Effector CD8-positive, alpha-beta T cell (primary cell): ENCODE data around the gene DEFB131B.
"Not testable (repeated sequence)": the region's sequence is repeated elsewhere in the genome, so short reads cannot be mapped to it uniquely, and the experiment has no call there.

Experiments used
- DNase-seq: peaks from one replicate; lab custom pipeline; 2025; lab: John Stamatoyannopoulos, UW

The DEFB131B gene

DNA sequence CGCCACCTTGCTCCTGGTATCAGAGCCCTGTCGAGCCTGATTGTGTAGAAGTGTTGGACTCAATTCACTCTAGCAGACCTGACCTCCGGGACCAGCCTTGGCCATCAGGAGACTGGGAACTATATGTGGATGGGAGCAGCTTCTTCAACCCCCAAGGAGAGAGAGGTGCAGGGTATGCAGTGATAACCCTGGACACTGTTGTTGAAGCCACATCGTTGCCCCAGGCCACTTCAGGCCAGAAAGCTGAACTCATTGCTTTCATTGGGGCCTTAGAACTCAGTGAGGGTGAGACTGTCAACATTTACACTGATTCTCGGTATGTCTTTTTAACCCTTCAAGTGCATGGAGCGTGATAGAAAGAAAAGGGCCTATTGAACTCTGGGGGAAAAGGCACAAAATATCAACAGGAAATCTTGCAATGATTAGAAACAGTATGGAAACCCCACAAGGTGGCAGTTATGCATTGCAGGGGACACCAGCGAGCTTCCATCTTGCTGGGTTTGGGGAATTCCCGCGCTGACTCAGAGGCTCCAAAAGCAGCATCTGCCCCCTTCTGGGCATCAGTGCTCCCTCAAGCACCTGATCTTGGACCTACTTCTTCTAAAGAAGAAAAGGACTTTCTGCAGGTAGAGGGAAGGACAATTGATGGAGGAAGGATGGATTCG, 33.2 kb downstream of the DEFB131B start:
- DNase-seq, result not testable (repeated sequence)

DNA sequence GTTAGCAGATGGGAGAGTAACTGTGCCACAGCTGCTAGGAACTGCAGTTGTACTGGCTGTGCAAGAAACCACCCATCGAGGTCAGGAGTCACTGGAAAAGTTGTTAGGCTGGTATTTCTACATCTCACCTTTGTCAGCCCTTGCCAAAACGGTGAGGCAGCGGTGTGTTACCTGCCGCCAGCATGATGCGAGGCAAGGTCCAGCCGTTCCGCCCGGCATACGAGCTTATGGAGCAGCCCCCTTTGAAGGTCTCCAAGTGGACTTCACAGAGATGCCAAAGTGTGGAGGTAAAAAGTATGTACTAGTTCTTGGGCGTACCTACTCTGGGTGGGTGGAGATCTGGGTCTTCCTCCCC, 33.7 kb downstream of the DEFB131B start:
- DNase-seq, result not testable (repeated sequence)

DNA sequence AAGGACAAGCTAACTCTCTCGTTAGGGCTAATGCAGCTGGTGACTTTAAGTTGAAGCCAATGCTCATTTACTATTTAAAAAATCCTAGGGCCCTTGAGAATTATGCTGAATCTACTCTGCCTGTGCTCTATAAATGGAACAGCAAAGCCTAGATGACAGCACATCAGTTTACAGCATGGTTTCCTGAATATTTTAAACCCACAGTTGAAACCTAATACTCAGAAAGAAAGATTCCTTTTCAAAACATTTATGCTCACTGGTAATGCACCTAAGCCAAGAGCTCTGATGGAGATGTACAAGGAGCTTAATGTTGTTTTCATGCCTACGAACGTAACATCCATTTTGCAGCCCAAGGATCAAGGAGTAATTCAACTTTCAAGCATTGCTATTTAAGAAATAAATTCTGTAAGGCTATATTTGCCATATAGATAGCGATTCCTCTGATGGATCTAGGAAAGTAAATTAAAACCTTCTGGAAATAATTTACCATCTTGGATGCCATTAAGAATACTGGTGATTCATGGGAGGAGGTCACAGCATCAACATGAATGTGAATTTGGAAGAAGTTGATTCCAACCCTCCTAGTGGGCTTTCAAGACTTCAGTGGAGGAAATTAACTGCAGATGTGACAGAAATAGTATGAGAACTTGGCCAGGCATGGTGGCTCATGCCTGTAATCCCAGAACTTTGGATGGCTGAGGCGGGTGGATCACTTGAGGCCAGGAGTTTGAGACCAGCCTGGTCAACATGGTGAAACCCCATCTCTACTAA, 35.7 kb downstream of the DEFB131B start:
- no peak for DNase-seq

DNA sequence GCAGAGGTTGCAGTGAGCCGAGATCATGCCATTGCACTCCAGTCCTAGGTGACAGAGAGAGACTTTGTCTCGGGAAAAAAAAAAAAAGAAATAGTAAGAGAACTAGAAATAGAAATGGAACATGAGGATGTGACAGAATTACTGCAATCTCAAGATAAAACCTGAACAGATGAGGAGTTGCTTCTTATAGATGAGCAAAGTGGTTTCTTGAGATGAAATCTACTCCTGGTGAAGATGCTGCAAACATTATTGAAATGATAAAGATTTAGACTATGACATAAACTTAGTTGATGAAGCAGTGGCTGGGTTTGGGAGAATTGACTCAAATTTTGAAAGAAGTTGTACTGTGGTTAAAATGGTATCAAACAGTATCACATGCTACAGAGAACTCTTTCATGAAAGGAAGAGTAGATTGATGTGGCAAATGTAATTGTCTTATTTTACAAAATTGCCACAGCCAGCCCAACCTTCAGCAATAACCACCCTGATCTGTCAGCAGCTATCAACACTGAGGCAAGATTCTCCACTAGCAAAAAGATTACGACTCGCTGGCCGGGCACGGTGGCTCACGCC, 36.5 kb downstream of the DEFB131B start:
- DNase-seq, result no peak

DNA sequence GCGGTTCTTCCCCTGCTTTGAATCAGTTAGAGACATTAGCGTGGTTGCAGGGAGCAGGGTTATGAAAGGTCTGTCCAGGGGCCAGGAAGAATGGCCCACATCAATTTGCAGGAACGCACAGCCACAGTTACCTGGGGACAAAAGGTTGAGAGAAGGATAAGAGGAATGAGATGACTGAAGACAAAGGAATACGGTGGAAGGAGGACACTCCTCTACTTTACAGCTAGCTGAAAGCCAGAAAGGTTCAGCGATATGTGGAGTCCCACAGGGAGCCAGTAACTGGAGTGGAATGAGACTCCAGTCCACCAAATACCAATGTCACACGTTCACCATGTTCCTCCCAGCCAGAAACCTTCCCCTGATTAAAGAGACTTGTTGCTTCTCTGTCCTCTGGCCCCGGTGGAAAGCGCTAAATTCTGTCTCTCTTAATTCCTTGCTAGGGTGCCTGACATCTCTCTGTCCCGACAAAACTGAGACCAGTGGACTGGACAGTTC, 39.4 kb downstream of the DEFB131B start:
- no peak for DNase-seq

DNA sequence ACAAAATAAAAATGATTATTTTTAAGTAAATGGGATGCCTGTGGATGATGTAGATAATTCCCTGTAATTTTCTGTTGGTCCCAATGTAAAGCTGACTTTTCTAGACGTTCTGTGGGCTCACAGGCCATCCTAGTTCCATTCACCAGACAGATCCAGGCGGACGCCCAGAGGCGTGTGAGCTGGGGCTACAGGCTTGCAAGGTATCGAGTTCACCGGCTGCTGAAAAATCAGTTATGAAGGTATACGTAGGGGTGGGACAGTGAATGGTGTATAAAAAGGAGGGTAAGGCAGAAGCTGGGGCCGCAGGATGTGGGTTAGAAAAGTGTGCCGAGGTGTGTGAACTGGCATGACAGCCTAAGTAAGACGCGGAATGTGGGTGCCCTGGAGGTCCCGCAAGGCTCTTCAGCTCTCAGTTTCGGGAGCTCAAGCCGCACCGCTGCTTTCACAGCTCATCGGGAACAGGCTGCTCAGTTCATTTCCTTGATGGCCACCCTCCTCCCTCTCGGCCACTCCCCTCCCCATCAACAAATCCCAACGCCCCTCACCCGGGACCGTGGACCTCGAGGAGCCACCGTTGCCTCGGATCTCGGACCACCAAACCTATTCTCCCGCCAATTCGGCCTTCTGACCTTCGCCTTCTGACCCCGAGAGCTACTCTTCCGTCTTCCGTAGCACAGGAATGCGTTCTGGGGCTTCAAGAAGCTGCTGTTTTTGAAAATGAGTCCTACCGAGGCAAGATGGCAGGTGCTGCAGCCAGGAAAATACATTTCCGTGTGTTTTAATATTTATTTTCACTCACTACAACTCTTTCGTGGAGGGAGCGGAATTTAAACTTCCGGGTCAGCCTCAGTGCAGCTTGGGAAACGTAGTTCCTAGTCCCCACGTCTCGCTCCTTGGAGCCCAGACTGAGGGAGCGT, 49.8 kb downstream of the DEFB131B start, which contains the start of gene XNDC1N:
TSS of gene XNDC1N (minus strand) at position 775 of the 917 bp plus-strand sequence. CDS start 5,241 bp downstream, outside the sequence.
- DNase-seq, result peak; percentile 65

DNA sequence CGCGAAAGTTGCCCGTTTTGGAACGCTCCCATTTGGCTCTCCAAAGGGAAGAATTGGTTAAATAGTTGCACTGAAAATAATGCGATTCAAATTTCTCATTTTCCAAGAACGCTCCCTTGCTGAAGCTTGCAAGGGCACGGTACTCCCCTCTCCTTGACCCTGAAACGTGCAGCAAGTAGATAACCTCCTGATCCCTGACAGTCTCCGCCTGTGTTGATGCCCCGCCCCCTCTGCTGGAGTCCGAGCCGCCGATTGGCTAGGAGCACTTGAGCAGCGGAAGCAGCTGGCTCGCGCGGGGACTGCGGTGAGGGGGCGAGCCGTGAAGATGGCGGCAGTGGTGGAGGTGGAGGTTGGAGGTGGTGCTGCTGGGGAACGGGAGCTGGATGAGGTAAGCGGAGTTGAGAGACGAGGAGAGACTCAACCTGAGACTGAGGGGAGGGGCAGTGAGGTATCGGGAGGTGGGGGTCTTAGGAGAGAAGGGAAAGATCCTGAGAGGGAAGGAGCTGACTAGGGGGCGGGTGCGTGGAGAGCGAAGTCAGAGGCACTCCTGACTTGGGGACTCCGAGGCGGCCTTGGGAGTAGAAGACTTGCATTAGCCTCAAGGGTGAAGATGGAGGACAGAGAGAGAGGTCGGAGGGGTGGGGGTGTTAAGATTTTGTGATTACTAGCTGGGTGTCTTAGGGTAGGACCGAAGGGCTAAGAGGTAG, 50.6 kb downstream of the DEFB131B start, which contains the start of gene RNF121:
TSS of gene RNF121 (plus strand) at position 310 of the 707 bp plus-strand sequence. CDS start at position 326, 16 bp downstream.
- peak; percentile 94 for DNase-seq

DNA sequence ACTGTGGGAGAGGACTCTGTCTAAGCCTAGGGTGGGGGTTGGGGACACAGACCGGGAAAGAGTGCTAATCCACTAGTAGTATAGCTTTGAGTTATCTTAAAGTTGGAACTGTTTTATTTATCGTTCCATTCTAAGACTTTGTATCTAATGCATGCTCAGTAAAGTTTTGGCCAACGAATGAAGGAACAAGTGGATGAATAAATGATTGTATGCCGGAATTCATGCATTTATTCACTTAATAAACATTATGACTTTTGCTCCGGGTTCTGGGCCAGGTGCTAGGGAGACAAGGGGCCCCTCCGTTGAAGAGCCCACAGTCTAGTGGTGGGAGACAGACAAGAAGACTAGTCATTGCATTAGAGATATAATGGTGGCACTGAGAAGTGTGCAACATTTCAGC, 51.2 kb downstream of the DEFB131B start:
- no peak for DNase-seq

DNA sequence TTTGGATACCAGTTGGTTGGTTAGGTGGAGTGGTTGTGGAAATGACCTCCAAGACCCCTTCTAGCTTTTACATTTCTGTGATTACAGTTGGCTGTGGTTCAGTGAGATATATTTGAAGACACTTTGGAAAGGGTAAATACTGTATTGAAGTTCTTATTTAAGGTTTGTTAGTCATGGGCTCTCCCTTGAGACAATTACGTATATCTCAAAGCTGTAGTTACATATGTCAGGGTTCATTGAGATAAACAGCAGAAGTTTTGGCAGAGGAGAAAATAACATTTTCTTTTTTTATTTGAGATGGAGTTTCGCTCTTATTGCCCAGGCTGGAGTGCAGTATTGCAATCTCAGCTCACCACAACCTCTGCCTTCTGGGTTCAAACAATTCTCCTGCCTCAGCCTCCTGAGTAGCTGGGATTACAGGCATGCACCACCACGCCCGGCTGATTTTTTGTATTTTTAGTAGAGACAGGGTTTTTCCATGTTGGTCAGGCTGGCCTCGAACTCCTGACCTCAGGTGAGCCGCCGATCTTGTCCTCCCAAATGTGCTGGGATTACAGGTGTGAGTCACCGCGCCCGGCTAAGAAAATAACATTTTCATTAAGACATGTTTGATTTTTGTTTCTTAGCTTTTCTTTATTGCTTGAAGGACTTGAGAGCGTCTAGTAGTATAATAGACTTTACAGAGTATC, 52.4 kb downstream of the DEFB131B start:
- DNase-seq, result no peak

DNA sequence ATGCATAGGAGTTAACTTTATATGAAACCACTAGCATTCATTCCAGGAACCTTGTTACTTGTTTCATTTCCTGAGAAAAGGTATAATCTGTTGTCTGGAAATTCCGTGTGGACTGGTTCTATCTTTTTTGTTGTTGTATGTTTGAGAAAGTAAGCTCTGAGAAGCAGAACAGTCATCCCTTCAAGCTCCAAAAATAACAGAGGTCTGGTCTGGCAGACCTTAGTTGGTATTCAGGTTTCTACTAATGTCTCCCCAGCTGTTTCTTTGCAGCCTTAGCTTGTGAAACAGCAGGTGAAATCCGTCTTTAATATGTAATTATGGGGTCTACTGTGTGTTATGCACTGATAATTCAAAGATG, 53.0 kb downstream of the DEFB131B start:
- no peak for DNase-seq

DNA sequence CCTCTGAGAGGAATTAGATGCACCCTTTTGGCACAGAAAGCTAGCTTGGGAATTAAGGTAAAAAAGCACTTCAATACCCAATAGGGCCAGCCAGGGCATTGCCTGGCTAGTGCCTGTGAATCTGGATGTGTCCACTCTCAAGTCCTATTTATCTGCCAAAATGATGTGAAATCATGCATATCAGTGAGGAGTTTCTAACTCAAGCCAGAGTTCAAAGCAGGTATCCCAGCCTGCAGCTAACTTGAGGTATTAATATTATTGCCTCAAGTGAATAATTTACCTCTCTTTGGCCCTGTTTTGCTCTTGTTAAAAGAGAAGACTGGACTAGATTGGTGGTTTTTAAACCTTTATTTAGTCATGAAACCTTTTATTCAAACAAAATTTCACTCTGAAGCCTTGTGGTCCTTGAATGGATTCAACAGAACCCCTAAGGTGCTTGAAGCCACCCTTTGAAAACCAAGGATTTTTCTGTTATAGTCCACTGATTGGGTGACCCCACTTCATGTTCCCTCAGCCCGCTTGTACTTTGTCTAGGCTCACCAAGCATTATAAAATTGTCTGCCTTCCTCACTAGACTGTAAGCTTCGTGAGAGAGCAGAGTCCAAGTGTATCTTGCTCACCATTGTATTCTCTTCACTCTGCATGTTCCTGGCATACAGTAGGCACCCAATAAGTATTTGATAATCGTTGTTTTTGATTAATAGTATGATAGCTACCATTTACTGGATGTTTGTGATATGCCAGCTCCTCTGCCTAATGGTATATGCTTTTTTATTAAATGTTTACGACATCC, 55.1 kb downstream of the DEFB131B start:
- DNase-seq, result no peak
